ENCODE measurements around the gene HEXA.

- TF ChIP-seq CTCF (IDR thresholded peaks at IDR 0.05) (no peak), EZH2 (IDR thresholded peaks at IDR 0.05; ENCODE audit: borderline replicate concordance, insufficient read depth, low read depth, low read length, poor library complexity, severe bottlenecking) (no peak)
Observed at GRCh38 chr15:72402726-72403125, 26.9 kb upstream of the HEXA start.
